ENCODE measurements around the gene GLIPR1. TPM values are rescaled to one million over a fixed set of nuclear protein-coding genes. Genes with fewer than 3 reads are reported as not detected.
A peak's percentile ranks its signal among the peaks of the same experiment; 100 is the strongest.

The GLIPR1 gene
- total and polyA plus RNA-seq, 10 of the 15 experiments (the other 5 are each of a cell fraction or from before 2014, with no cell fraction given) = 18.2 to 62.6 (median 32.2) TPM

- no peak for TF ChIP-seq ESRRA (IDR thresholded peaks at IDR 0.05; ENCODE audit: low read length)
- TF ChIP-seq TAF1 (IDR thresholded peaks at IDR 0.05; ENCODE audit: borderline replicate concordance, low read depth, low read length) = no peak
- TF ChIP-seq EED (IDR thresholded peaks at IDR 0.05; ENCODE audit: low read depth) = no peak
- peak; percentile 54 to 70 for TF ChIP-seq IKZF2 (IDR thresholded peaks at IDR 0.05)
- no peak for TF ChIP-seq SREBF2 (IDR thresholded peaks at IDR 0.05; ENCODE audit: low read length)
- TF ChIP-seq CTCF (IDR thresholded peaks at IDR 0.05 in 2 of 3, conservative IDR thresholded peaks at IDR 0.05 in 1 of 3; ENCODE audit: control insufficient read depth in 2 of 3, extremely low read depth in 1 of 3, insufficient read depth in 1 of 3, low read depth in 3 of 3, low read length in 3 of 3) = no peak
- no peak for TF ChIP-seq YY1 (IDR thresholded peaks at IDR 0.05; ENCODE audit: low read depth, low read length)
- TF ChIP-seq MLLT1 (IDR thresholded peaks at IDR 0.05) = no peak
- no peak for TF ChIP-seq ZSCAN29 (IDR thresholded peaks at IDR 0.05)
- no peak for TF ChIP-seq HDGF (IDR thresholded peaks at IDR 0.05)
- no peak for TF ChIP-seq NR2C1 (IDR thresholded peaks at IDR 0.05)
- no peak for TF ChIP-seq HDAC6 (IDR thresholded peaks at IDR 0.05; ENCODE audit: unreplicated experiment)
- no peak for TF ChIP-seq NFYA (IDR thresholded peaks at IDR 0.05; ENCODE audit: borderline replicate concordance, low read depth, low read length)
- TF ChIP-seq IKZF1 (conservative IDR thresholded peaks at IDR 0.05) = peak; percentile 25; the same call in 1 of the 2 replicates
- no peak for TF ChIP-seq IRF5 (IDR thresholded peaks at IDR 0.05; ENCODE audit: borderline replicate concordance)
- TF ChIP-seq IRF3 (IDR thresholded peaks at IDR 0.05) = no peak
- TF ChIP-seq MTA2 (IDR thresholded peaks at IDR 0.05; ENCODE audit: low read depth) = peak; percentile 94
These were observed 3.4 kb upstream of the GLIPR1 start (continued) for GRCh38 chr12:75477137-75477536.

Data from GM12878 (cell line).